Upper lobe of left lung (tissue), 4 donors: ENCODE data around the gene LRRC47.

Source experiments
- CTCF ChIP-seq, 6 experiments: fragments of 450-650 bp in 4 of 6; fragments of 200-600 bp in 2 of 6; sonication (generic) in 2 of 6; IDR thresholded peaks; one replicate each; pipeline ENCODE4 v1.5.1; 2016 to 2019; ENCODE audit warnings: antibody characterized with exemption in 6 of 6
- POLR2AphosphoS5 ChIP-seq, 2 donors: sonication (generic); formaldehyde crosslinking; IDR thresholded peaks; one replicate each; pipeline ENCODE4 v1.5.1; 2017; ENCODE audit warnings: antibody characterized with exemption in 2 of 2

- TF ChIP-seq POLR2AphosphoS5 (IDR thresholded peaks at IDR 0.05) (no peak), CTCF (IDR thresholded peaks at IDR 0.05) (no peak)
These were observed 42.4 kb downstream of the LRRC47 start for GRCh38 chr1:3753656-3754454.
